Inflammatory macrophage (primary cell): ENCODE data around the gene NFKBIZ.
A peak's percentile ranks its signal among the peaks of the same experiment; 100 is the strongest.
"Not testable (repeated sequence)": the region's sequence is repeated elsewhere in the genome, so short reads cannot be mapped to it uniquely, and the experiment has no call there.

ENCODE experiments used
- DNase-seq, 2 donors: peaks; one replicate each; pipeline ENCODE4 v3.0.0-alpha.2; 2020 to 2022

NFKBIZ gene

DNA sequence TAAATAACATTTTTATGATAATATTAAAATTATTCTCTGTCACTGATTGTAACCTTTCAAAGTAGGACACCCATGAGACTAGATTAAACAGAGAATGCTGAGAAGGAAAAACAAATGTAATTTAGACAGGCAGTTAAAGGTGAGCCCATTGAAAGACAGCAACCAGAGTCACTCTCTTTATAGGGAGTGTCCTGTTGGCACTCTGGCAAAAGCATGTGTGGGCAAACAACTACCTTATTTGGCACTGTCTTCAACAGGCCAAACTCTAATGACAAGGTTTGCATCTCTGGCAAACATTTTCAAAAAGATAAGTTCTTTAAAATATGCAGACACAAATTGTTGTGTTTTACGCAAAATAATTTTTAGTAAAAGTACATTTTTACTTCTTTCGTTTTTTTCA, 29.8 kb downstream of the NFKBIZ start:
- no peak for DNase-seq

DNA sequence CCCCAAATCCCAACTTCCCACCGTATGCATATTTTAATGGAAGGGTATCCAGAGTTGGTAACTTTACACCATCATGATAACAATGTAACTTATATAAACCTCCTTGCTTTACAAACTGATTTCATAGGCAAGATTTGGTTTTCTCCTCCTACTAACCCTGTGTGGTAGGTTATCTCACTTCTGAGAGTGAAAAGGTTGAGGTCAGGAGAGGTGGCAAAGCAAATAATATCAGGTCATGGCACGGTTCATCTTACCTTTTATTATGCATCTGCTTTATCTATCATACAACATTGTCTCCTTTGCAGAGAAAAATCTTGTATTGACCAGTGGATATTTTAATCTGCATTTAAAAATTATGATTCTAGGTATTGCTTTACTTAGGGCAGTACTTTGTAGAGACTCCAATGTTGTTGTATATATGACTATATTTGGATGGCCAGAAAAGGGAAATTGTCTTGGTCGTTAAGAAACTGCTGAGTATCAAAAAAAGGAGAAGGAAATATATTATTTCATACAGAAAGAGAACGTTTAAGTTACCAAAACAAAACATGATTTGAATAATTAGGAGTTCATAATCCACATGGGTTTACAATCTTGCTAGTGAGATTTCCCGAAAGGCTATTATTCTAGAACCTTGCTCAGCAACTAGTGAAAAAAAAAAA, 30.4 kb downstream of the NFKBIZ start:
- peak; percentile 15 to 61 for DNase-seq

DNA sequence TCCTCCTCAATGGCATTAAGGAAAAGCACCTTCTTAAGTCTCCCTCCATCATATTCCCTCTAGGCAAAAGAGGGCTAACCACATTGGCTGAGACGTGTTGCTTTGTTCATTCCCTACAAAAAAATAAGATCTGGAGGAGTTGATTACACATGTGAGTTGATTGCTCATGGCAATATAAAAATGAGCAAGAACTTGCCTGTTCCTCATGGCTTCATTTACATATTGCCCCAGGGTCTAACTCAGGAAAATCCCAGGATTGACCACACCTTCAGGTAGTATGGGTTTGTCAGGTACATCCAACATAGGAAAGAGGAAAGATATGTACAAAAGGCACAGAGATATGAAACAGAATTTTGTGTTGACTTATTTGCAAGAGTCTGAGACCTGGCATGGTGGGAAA, 35.5 kb downstream of the NFKBIZ start:
- DNase-seq = no peak

DNA sequence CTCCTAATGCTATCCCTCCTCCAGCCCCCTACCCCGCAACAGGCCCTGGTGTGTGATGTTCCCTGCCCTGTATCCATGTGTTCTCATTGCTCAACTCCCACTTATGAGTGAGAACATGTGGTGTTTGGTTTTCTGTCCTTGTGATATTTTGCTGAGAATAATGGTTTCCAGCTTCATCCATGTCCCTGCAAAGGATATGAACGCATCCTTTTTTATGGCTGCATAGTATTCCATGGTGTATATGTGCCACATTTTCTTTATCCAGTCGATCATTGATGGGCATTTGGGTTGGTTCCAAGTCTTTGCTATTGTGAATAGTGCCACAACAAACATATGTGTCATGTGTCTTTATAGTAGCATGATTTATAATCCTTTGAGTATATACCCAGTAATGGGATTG, 36.3 kb downstream of the NFKBIZ start:
- DNase-seq = not testable (repeated sequence)

DNA sequence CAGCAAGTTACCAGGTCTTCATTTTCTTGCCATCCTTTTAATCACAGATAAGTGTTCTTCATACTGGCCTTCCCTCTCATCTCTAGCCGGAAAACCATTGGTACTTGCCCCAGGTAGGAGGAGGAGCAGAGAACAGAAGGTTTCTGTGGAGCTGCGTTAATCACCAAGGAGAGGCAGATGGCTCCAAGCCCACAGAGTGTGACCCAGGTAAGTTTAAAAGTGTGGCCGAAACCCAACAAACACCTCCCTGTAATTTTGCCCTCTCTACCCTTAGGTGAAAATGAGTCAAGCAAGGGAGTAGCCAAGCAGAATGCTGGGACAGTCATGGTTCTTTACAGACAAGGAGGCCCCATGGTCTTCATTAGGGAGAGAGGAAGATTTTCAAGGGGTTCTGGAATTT, 37.3 kb downstream of the NFKBIZ start:
- no peak for DNase-seq

DNA sequence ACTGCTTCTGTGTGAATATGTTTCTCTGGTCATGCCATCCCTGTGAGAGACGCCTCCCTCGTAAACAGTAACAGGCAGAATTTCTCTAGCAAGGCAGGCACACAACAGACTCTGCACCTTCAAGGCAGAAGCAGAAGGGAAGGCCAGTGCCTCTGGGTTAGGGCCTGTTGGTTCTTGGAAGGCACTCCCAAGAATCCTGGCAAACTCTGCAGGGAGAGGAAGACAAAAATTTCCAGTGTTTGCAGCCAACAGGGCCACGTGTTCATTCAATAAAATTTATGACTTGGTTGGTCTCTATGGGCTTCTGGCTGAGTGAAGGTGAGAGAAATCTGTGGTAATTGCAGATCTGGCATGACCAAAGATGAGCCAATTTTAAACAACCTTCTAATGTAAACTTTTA, 39.3 kb downstream of the NFKBIZ start:
- no peak for DNase-seq

DNA sequence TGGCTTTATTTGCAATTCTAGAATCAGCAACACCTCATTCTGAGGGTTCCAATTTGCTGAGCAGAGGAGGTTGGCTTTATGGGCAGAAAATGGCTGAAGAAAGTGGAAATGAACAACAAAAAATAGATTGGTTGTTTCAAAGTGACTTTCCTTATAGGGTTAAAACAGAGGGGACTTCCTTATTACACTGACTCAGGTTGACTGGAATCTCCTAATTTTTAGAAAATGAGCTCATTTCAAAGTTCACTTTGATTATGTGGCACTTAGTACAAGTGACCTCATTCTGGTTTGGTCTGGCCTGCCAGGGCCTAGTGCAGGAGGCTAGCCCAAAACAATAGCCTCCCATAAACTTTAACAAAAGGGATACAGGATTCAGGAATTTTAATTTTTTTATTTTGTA, 41.4 kb downstream of the NFKBIZ start:
- peak in 1 of 2 donors; percentile 3 for DNase-seq

DNA sequence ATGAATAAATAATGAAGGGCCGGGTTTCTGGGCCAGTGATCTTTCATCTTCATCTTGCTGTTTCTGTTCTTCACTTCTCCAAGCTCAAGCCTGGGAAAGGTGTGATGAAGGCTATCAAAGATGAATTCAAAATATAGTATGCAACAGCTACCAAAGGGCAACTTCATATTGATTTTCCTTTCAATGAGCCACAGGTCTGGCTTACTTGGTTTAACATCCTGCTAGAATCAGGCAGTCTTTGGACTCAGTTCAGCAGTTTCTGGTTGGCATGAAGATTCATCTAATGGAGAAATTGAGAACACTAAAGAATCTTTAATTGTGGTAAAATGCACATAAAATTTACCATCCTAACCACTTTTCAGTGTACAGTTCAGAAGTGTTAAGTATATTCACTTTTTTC, 43.3 kb downstream of the NFKBIZ start:
- no peak for DNase-seq

DNA sequence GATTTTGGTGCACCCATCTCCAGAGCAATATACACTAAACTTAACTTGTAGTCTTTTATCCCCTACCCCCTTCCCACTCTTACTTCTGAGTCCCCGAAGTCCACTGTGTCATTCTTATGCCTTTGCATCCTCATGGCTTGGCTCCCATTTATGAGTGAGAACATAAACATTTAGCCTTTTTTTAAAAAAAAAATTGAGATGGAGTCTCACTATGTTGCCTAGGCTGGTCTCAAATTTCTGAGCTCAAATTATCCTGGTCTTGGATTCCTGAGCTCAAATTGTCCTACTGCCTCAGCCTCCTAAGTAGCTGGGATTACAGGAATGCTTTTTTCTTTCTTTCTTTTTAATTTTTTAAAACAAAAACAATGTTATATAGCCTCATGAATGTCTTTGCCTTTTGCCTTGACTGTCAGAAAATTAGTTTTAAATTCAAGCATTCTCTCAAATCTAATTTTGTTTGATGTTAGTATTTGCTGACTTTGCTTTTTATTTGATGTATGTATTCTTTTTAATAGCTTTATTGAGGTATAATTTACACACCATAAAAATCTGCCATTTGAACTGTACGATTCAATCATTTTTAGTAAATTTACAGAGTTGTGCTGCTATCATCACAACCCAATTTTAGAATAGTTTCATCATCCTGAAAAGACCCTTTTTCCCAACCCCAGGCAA, 46.9 kb downstream of the NFKBIZ start:
- no peak for DNase-seq

DNA sequence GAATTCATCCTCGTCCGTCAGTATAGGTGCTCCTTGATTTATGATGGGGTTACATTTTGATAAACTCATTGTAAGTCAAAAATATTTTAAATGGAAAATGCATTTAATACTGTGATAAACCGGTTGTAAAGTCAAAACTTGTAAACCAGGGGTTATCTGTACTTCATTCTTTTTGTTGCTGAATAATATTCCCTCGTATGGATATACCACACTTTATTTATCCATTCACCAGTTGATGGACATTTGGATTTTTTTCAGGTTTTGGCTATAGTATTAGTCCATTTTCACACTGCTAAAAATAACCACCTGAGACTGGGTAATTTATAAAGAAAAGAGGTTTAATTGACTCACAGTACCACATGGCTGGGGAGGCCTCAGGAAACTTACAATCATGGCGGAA, 47.7 kb downstream of the NFKBIZ start:
- DNase-seq = no peak

DNA sequence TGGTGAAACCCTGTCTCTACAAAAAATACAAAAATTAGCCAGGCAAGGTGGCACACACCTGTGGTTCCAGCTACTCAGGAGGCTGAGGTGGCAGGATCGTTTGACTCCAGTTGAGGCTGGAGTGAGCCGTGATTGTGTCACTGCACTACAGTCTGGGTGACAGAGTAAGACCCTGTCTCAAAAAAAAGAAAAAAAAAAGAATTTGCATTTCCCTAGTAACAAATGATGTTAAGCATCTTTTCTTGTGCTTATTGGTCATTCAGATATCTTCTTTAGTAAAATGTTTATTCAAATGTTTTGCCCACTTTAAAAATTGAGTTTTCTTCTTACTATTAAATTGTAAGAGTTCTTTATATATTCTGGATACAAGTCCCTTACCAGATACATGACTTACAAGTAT, 48.7 kb downstream of the NFKBIZ start:
- no peak for DNase-seq

DNA sequence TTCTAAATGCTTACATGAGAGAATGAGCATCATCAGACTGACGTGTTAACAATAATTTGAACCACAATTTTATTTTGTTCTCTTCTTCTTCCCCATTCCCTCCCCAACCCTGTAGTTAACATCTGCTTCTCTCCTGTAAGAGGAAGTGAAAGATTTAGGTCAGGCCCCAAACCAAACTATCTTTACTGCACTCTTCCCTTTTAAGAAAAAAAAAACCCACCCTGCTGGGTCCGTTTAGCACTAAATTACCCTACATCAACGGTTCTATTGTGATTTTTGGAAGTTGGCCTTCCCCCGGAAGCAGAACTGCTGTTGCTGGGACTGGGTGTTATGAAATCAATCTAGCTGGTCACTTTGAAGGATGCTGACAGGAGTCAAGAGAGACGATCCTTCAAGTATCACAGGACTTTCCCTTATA, 49.4 kb downstream of the NFKBIZ start:
- DNase-seq = peak; percentile 46 to 83

DNA sequence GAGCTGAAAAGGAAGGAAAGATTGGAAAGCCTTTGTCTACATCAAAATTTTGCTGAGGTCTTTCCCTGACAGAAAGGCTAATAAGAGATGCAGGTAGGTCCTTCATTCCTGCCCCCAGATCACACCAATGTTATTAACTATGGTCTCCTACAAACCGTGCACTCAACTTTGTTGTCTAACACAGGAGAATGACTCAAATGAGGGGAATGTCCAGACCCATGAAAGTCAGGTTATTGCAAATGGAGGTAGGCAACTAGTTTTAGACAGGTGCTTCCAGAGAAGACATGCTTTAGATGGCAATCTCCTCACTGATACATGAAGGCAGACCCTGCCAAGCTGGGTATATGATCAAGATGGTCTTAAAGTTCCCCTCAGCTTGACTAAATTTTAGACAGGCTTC, 51.0 kb downstream of the NFKBIZ start:
- no peak for DNase-seq

DNA sequence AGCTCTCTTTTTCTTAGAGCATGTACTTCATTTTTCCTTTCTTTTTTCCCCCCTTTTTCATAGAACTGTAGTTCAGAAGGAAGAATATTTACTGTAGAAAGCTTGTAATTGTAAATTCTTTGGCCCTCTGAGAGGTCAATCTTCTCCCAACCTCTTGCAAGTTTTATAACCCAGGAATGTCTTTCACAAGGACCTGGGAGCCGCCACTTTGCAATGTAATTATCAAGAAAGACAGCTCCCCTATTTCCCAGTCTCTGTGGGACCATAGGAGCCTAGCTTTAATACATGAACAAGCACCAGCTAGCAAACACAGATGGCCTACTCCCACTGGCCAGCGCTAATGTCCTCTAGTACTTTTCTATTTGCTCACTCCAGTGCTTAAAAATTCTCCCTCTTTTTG, 51.4 kb downstream of the NFKBIZ start:
- DNase-seq = no peak

DNA sequence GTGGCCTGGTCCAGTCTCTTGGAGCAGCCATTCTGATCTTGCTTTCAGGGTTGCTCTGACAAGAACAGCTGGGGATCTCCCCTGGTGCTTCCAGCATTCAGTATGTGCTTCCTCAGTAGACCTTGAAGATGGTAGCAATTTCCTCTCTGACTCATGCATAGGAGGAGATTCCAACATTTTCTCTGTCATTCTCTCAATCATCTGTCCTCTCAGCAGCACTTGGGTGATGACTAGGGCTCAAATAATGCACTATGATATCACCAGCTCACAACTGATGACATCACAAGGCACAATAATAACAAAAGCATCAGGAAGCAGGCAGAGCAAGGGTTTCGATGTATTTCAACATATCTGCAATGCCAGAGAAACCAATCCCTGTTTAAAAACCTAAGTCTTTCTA, 52.7 kb downstream of the NFKBIZ start:
- peak; percentile 55 to 66 for DNase-seq

DNA sequence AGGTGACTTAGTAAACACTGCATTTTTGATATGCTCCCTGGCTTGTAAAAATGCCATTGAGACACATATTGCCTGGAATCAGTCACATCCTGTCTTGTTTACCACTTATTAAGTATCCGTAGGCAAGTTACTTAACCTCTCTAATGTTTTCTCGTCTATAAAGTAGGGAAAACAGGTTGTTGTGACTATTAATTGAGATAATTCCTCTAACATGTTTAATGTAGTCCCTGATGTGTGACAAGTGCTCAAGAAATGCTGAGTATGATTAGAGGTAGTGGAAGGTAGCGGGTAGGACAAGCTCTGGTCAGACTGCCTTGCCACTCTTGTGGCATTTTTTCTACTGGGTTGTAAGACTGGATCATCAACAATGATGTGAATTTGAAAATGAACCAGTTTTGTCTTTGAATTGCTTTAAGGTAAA, 54.1 kb downstream of the NFKBIZ start:
- DNase-seq = no peak

DNA sequence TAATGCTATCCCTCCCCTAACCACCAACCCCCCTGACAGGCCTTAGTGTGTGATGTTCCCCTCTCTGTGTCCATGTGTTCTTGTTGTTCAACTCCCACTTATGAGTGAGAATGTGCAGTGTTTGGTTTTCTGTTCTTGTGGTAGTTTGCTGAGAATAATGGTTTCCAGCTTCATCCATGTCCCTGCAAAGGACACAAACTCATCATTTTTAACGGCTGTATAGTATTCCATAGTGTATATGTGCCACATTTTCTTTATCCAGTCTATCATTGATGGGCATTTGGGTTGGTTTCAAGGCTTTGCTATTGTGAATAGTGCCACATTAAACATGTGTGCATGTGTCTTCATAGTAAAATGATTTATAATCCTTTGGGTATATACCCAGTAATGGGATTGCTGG, 56.3 kb downstream of the NFKBIZ start:
- DNase-seq = not testable (repeated sequence)
